GM23338 (cell line): Measurements from ENCODE around the gene ILF2. TPM values are rescaled to one million over a fixed set of nuclear protein-coding genes. Genes with fewer than 3 reads are reported as not detected.
A peak's percentile ranks its signal among the peaks of the same experiment; 100 is the strongest.

Experiments used
- ATAC-seq: fragments of 200-7000 bp; cut with Tn5 transposase; 3 replicates; pipeline ENCODE4 v1.9.1; 2020
- DNase-seq: peaks from one replicate; pipeline ENCODE4 v3.0.0-alpha.2; 2015; ENCODE audit warnings: low spot score
- H2AFZ ChIP-seq: fragments of 200-600 bp; sonication (generic); 2 replicates; pipeline ENCODE4 v1.8.0; 2016; ENCODE audit warnings: antibody characterized with exemption, mild to moderate bottlenecking, moderate library complexity
- H3F3A ChIP-seq: fragments of 200-600 bp; sonication (generic); replicated peaks from 2 replicates; pipeline ENCODE4 v1.8.0; 2017; ENCODE audit warnings: antibody characterized with exemption, mixed run types, low read depth
- H3K27ac ChIP-seq: fragments of 200-600 bp; sonication (generic); 2 replicates; pipeline ENCODE4 v1.6.1; 2016; ENCODE audit warnings: low read depth
- H3K27me3 ChIP-seq: fragments of 200-600 bp; sonication (generic); 2 replicates; pipeline ENCODE4 v1.8.0; 2016; ENCODE audit warnings: mild to moderate bottlenecking, mixed run types, moderate library complexity; ENCODE audit not compliant: insufficient read depth
- H3K36me3 ChIP-seq: fragments of 200-600 bp; sonication (generic); 2 replicates; pipeline ENCODE4 v1.8.0; 2016; ENCODE audit warnings: mild to moderate bottlenecking; ENCODE audit not compliant: insufficient read depth
- H3K4me1 ChIP-seq: fragments of 200-600 bp; sonication (generic); 2 replicates; pipeline ENCODE4 v1.8.0; 2016; ENCODE audit warnings: mild to moderate bottlenecking, moderate library complexity; ENCODE audit not compliant: insufficient read depth
- H3K4me2 ChIP-seq: fragments of 200-600 bp; sonication (generic); 2 replicates; pipeline ENCODE4 v1.7.1; 2017; ENCODE audit warnings: mixed run types
- H3K4me3 ChIP-seq: fragments of 200-600 bp; sonication (generic); 2 replicates; pipeline ENCODE4 v1.6.1; 2016; ENCODE audit warnings: mixed run types
- H3K79me2 ChIP-seq: fragments of 200-600 bp; sonication (generic); replicated peaks from 2 replicates; pipeline ENCODE4 v1.8.0; 2017; ENCODE audit warnings: mild to moderate bottlenecking; ENCODE audit not compliant: insufficient read depth
- H3K9me2 ChIP-seq: fragments of 200-600 bp; sonication (generic); 2 replicates; pipeline ENCODE4 v1.8.0; 2017; ENCODE audit not compliant: insufficient read depth
- H4K20me1 ChIP-seq: fragments of 200-600 bp; sonication (generic); replicated peaks from 2 replicates; pipeline ENCODE4 v1.8.0; 2017; ENCODE audit warnings: mild to moderate bottlenecking; ENCODE audit not compliant: insufficient read depth
- H3K27ac Mint-ChIP-seq: 2 replicates; pipeline ENCODE4 v1.8.0; 2020; ENCODE audit warnings: inconsistent platforms, mild to moderate bottlenecking, moderate library complexity, mixed read lengths
- H3K27me3 Mint-ChIP-seq: 3 replicates; pipeline ENCODE4 v1.8.0; 2022; ENCODE audit warnings: low read depth, mild to moderate bottlenecking, moderate library complexity, mixed read lengths, inconsistent platforms; ENCODE audit not compliant: insufficient read depth, poor library complexity
- H3K36me3 Mint-ChIP-seq: 3 replicates; pipeline ENCODE4 v1.8.0; 2021; ENCODE audit warnings: low read depth, mild to moderate bottlenecking, inconsistent platforms, moderate library complexity, mixed read lengths
- H3K4me1 Mint-ChIP-seq: 3 replicates; pipeline ENCODE4 v1.8.0; 2020; ENCODE audit warnings: mild to moderate bottlenecking, inconsistent platforms, mixed read lengths
- H3K4me3 Mint-ChIP-seq: 3 replicates; pipeline ENCODE4 v1.8.0; 2021; ENCODE audit warnings: moderate library complexity, mild to moderate bottlenecking, inconsistent platforms, mixed read lengths
- H3K9me3 Mint-ChIP-seq: 3 replicates; pipeline ENCODE4 v1.8.0; 2020; ENCODE audit warnings: moderate library complexity, mild to moderate bottlenecking, inconsistent platforms, mixed read lengths
- ETS1 ChIP-seq: IDR thresholded peaks from 2 replicates; pipeline ENCODE4 v1.6.1; 2016; ENCODE audit warnings: antibody characterized with exemption
- EZH2 ChIP-seq: fragments of 200-600 bp; sonication (generic); IDR thresholded peaks from one replicate; pipeline ENCODE4 v1.8.0; 2017; ENCODE audit warnings: antibody characterized with exemption, mild to moderate bottlenecking, low read depth; ENCODE audit not compliant: unreplicated experiment
- NANOG ChIP-seq: IDR thresholded peaks from 2 replicates; pipeline ENCODE4 v1.6.1; 2016; ENCODE audit warnings: antibody characterized with exemption, borderline replicate concordance
- POLR2AphosphoS5 ChIP-seq: IDR thresholded peaks from 2 replicates; pipeline ENCODE4 v1.6.1; 2016; ENCODE audit warnings: antibody characterized with exemption, low read depth
- STAT1 ChIP-seq: IDR thresholded peaks from one replicate; pipeline ENCODE4 v1.6.1; 2016; ENCODE audit warnings: antibody characterized with exemption; ENCODE audit not compliant: unreplicated experiment
- ZNF331 ChIP-seq: fragments of 250-450 bp; sonication (Bioruptor Pico); IDR thresholded peaks from 2 replicates; pipeline ENCODE4 v1.5.0; 2020; ENCODE audit warnings: low read depth, mild to moderate bottlenecking, moderate library complexity
- polyA plus RNA-seq: library from polyadenylated mRNA; unstranded; fragments of >200 nt; fragmentation: Nextera tagmentation; extraction: Ambion mirVana; gene quantifications from 2 replicates; pipeline ENCODE4 v1.2.1, GENCODE V29; 2016
- total RNA-seq: library from RNA; depleted of rRNA; stranded (reverse); fragments of >200 nt; shearing (Covaris generic); gene quantifications from 2 replicates; pipeline ENCODE4 v1.2.3, GENCODE V29; 2014
- TF ChIP-seq, protein P1 (sequence below): IDR thresholded peaks from one replicate; pipeline ENCODE4 v1.6.1; 2018; ENCODE audit warnings: antibody characterized with exemption; ENCODE audit not compliant: unreplicated experiment
- TF ChIP-seq, protein P2 (sequence below), 2 experiments: fragments of 200-600 bp in 1 of 2; sonication (generic) in 1 of 2; conservative IDR thresholded peaks; 2 replicates each; pipeline versions ENCODE4 v1.5.1 to v1.6.1; 2016 to 2017; ENCODE audit warnings: antibody characterized with exemption in 2 of 2, low read depth in 2 of 2, mild to moderate bottlenecking in 2 of 2, moderate library complexity in 1 of 2

Gene ILF2
- total and polyA plus RNA-seq, 2 experiments from 2014 or later: 214 to 337 TPM

GRCh38 chr1:153679337-153680119, 8.7 kb upstream of the ILF2 start:
- peak overlapping the region; percentile 22; the same call in 1 of the 2 replicates for H3K27ac Mint-ChIP-seq
- H4K20me1 ChIP-seq: no peaks in the 10 kb centered on the region
- peaks cover 6% of the 10 kb centered on the region for H3K4me1 ChIP-seq
- no peaks in the 10 kb centered on the region for H3K9me2 ChIP-seq
- H3K36me3 Mint-ChIP-seq: peaks cover 25% of the 10 kb centered on the region
- H3K27me3 ChIP-seq: peaks cover 35% of the 10 kb centered on the region
- H3K79me2 ChIP-seq: no peaks in the 10 kb centered on the region
- DNase-seq (peak; percentile 57), ATAC-seq (peak; percentile 41)
- peaks cover 24% of the 10 kb centered on the region for H3K27me3 Mint-ChIP-seq
- H2AFZ ChIP-seq: peak overlapping the region; percentile 98
- peak overlapping the region; percentile 85 for H3K4me3 ChIP-seq
- peaks cover 24% of the 10 kb centered on the region for H3K4me1 Mint-ChIP-seq
- H3K36me3 ChIP-seq: no peaks in the 10 kb centered on the region
- H3K27ac ChIP-seq: no peak overlapping the region
- no peaks in the 10 kb centered on the region; the same call in 1 of the 3 replicates for H3K9me3 Mint-ChIP-seq
- H3K4me3 Mint-ChIP-seq: peak overlapping the region; percentile 84
- no peak for TF ChIP-seq POLR2AphosphoS5
- TF ChIP-seq NANOG: no peak
- no peak for TF ChIP-seq ETS1
- TF ChIP-seq, protein P1, sequence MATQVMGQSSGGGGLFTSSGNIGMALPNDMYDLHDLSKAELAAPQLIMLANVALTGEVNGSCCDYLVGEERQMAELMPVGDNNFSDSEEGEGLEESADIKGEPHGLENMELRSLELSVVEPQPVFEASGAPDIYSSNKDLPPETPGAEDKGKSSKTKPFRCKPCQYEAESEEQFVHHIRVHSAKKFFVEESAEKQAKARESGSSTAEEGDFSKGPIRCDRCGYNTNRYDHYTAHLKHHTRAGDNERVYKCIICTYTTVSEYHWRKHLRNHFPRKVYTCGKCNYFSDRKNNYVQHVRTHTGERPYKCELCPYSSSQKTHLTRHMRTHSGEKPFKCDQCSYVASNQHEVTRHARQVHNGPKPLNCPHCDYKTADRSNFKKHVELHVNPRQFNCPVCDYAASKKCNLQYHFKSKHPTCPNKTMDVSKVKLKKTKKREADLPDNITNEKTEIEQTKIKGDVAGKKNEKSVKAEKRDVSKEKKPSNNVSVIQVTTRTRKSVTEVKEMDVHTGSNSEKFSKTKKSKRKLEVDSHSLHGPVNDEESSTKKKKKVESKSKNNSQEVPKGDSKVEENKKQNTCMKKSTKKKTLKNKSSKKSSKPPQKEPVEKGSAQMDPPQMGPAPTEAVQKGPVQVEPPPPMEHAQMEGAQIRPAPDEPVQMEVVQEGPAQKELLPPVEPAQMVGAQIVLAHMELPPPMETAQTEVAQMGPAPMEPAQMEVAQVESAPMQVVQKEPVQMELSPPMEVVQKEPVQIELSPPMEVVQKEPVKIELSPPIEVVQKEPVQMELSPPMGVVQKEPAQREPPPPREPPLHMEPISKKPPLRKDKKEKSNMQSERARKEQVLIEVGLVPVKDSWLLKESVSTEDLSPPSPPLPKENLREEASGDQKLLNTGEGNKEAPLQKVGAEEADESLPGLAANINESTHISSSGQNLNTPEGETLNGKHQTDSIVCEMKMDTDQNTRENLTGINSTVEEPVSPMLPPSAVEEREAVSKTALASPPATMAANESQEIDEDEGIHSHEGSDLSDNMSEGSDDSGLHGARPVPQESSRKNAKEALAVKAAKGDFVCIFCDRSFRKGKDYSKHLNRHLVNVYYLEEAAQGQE: no peak
- TF ChIP-seq STAT1: no peak
- H3K4me2 ChIP-seq: peak overlapping the region; percentile 99
- H3F3A ChIP-seq: peaks cover 7% of the 10 kb centered on the region

- peak; percentile 68 for ATAC-seq
- peaks cover 25% of the 10 kb centered on the region for H3K27me3 Mint-ChIP-seq
Measured at GRCh38 chr1:153678519-153679336, 7.9 kb upstream of the ILF2 start, which contains the start of gene NPR1. NPR1 (plus strand) TSS chr1:153678688; CDS start chr1:153679109, 421 bp downstream.

More at GRCh38 chr1:153678519-153679336, 7.9 kb upstream of the ILF2 start, which contains the start of gene NPR1:
- H3K4me1 Mint-ChIP-seq: peaks cover 24% of the 10 kb centered on the region
- H3K27ac ChIP-seq: no peak within 1 kb of the TSS
- H3K4me3 Mint-ChIP-seq: peak within 1 kb of the TSS; percentile 84
- peaks cover 35% of the 10 kb centered on the region for H3K27me3 ChIP-seq
- peak within 1 kb of the TSS; percentile 98 for H2AFZ ChIP-seq
- DNase-seq: peak; percentile 78
- H3K79me2 ChIP-seq: no peaks in the 10 kb centered on the region
- peaks cover 6% of the 10 kb centered on the region for H3K4me1 ChIP-seq
- no peak within 1 kb of the TSS for H3K27ac Mint-ChIP-seq
- TF ChIP-seq, protein P2, sequence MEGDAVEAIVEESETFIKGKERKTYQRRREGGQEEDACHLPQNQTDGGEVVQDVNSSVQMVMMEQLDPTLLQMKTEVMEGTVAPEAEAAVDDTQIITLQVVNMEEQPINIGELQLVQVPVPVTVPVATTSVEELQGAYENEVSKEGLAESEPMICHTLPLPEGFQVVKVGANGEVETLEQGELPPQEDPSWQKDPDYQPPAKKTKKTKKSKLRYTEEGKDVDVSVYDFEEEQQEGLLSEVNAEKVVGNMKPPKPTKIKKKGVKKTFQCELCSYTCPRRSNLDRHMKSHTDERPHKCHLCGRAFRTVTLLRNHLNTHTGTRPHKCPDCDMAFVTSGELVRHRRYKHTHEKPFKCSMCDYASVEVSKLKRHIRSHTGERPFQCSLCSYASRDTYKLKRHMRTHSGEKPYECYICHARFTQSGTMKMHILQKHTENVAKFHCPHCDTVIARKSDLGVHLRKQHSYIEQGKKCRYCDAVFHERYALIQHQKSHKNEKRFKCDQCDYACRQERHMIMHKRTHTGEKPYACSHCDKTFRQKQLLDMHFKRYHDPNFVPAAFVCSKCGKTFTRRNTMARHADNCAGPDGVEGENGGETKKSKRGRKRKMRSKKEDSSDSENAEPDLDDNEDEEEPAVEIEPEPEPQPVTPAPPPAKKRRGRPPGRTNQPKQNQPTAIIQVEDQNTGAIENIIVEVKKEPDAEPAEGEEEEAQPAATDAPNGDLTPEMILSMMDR (conservative IDR thresholded peaks at IDR 0.05; ENCODE audit: low read depth in 2 of 2): no peak; a peak in 1 of 4 replicates
- TF ChIP-seq ZNF331 (CRISPR knock-in tag): no peak
- peak; percentile 59 for TF ChIP-seq EZH2
- H3K9me3 Mint-ChIP-seq: no peaks in the 10 kb centered on the region; the same call in 2 of the 3 replicates
- peak within 1 kb of the TSS; percentile 99 for H3K4me2 ChIP-seq
- H4K20me1 ChIP-seq: no peaks in the 10 kb centered on the region
- no peaks in the 10 kb centered on the region for H3K9me2 ChIP-seq
- peaks cover 7% of the 10 kb centered on the region for H3F3A ChIP-seq
- peak within 1 kb of the TSS; percentile 85 for H3K4me3 ChIP-seq
- H3K36me3 ChIP-seq: no peaks in the 10 kb centered on the region
- peaks cover 21% of the 10 kb centered on the region for H3K36me3 Mint-ChIP-seq
